ENCODE measurements around the gene PLCZ1.
"Not testable (repeated sequence)": the region's sequence is repeated elsewhere in the genome, so short reads cannot be mapped to it uniquely, and the experiment has no call there.

Gene PLCZ1

DNA sequence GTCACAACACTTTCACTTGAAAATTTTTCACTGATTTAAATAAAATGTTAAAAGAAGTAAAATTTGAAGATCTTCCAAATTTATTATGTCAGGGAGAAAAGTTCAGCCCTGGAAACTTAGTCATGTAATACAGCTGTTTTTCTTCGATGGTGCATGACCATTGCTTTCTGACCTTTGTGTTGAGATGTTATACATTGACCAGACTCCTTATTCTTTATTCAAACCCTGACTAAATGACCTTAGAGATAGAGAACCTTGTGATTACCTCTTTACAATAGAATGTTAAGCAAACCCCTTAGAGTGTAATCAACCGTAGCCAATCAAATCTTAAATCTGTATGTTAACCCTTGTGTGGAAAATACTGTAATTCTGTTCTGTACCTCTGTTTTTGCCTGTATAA, 34.5 kb downstream of the PLCZ1 start:
- DNase-seq, result no peak

GRCh38 chr12:18700271-18700670, 37.5 kb downstream of the PLCZ1 start:
- no peak for DNase-seq

- no peak for DNase-seq
Measured at GRCh38 chr12:18696971-18697602, 40.7 kb downstream of the PLCZ1 start.

- not testable (repeated sequence) for DNase-seq
Measured at GRCh38 chr12:18693986-18694385, 43.8 kb downstream of the PLCZ1 start.

GRCh38 chr12:18690653-18691052, 47.2 kb downstream of the PLCZ1 start:
- DNase-seq, result no peak

GRCh38 chr12:18689771-18690170, 48.0 kb downstream of the PLCZ1 start:
- DNase-seq, result no peak

GRCh38 chr12:18684430-18684829, 53.4 kb downstream of the PLCZ1 start:
- no peak for DNase-seq

DNA sequence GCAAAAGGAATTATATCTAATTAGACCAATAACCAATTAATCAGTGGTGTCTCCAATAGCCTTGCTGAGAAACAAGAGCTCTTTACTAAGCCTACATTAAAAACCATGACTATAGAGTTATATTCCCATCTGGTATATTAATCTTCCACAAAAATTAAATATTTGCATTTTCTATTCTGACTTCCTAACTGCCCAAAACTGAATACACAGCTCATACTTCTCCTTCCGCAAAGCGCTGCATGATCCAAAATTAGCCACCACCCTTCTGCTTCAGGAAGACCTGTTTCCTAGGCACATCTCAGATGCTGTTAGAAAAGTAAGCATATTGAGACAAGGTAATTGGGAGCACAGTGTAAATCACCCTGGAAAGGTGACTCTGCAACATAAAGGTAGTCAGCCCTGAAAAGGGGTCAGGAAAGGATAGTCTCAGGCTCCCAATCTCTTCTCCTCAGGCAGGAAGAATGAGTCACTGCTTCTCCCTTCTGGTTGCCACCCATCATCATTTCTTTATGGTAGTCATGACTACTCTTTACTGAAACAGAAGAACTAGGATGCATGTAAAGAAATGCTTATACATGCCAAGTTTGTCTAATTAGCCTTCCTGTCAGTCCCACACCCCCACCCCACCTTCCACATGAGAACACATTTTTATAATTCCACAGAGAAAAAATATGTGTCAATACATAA, 54.3 kb downstream of the PLCZ1 start:
- DNase-seq, result no peak

GRCh38 chr12:18681818-18682217, 56.0 kb downstream of the PLCZ1 start:
- no peak for DNase-seq

DNA sequence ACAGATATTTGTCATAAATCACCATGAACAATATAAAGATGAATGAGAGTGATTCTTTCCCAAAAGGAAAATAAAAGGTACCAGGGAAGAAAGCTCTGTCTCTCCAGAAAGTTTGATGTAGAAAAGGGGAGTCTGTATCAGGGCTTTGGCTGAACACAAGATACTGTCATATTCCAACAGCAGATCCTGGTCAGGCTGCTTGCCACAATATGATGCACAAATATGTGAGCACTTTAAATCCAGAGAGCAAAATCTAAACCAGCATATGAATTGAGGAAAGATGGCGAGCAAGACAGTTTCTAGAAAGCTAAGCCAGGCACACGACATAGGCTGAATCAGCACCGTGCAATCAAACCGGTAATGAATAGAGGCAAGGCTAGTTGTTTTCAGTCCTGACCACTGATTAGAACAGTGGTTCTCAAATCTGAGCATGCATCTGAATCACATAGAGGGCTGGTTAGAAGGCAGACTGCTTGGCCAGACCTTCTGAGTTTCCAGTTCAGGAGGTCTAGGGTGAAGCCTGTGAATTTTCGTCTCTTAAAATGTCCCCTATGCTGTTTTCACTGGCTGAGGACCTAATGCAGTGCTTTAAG, 60.7 kb downstream of the PLCZ1 start:
- DNase-seq, result no peak

GRCh38 chr12:18676141-18676540, 61.7 kb downstream of the PLCZ1 start:
- no peak for DNase-seq

- no peak for DNase-seq
Measured at GRCh38 chr12:18658829-18659228, 79.0 kb downstream of the PLCZ1 start.

DNA sequence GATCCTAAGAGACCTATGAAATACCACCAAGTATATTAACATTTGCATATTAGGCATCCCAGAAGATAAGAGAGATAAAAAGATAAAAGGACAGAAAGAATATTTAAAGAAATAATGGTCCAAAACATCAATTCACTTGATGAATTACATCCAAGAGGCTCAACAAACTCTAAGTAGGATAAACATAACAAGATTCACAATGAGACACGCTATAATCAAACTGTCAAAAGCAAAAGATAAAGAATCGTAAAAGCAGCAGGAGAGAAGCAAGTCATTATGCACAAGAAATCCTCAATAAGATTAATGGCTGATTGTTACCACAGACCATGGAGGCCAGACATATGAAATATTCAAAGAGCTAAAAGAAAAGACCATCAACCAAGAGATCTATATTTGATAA, 79.6 kb downstream of the PLCZ1 start:
- DNase-seq, result no peak

DNA sequence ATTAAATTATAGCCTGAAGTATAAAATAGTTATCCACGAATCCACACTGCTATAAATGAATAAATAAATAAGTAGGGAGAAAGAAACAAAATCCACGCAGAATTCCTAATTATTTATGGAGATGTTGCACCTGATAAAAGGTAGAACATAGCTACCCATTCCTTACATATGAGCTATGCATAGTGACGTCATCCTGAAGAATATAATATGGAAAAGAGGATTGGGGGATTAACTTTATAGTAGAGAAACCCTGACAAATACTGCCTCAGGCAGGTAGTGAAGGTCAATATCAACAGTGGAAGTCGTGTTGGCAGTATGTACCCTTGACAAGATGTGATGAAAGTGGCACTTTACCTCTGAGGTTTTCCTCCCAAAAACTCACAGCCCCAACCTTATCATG, 82.5 kb downstream of the PLCZ1 start:
- DNase-seq, result no peak

DNA sequence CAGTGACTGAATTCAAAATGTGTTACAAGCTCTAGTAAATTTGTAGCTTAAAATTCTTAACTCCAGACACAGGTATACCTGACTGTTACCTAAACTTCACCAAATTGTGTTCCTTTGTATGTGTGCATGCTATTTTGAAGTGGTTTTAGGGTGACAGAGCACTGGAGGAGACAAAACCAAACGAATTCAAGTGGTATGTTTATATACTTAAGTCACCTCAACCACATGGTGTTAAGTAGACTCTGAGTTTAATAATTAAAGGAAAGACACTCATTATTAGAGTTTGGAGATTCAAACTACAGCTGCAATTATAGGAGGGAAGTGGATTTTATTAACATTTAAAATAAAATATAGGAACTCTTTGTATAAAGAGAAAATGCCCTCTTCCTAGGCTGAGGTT, 84.3 kb downstream of the PLCZ1 start:
- DNase-seq, result no peak

DNA sequence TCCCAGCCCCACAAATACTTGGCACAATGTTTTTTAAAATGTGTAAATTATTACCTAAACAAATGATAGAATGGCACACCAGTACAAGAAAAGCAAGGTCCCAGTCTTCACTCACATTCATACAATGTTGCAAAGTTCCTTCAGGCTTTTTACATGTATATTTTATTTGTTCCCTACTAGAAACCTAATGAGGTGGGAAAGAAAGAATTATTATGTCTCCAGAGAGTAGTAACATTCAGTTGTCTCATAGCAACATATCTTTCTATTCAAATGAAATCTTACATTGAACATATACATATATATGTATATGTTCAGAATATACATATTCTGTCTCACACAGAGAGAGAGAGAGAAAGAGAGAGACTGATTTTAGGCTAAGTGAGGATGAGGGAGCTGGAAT, 85.2 kb downstream of the PLCZ1 start:
- no peak for DNase-seq

GRCh38 chr12:18651525-18651924, 86.3 kb downstream of the PLCZ1 start:
- no peak for DNase-seq

GRCh38 chr12:18646286-18646890, 91.4 kb downstream of the PLCZ1 start:
- no peak for DNase-seq

DNA sequence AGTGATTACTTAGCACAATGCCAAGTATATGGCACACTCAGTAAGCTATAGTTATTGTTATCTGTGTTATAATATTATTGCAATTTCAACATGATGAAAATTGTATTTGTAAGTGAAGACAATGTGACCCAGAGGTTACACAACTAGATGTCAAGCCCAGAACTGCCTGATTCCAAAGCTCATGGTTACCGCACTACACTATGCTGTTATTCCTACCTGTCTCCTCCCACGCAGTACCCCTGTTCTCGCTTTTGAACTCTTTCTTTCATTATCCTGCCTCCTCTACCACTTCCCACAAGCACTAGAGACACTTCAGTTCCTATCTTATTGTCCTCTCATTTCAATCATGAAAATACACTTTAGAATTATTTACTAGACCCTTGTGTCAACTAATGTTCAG, 93.2 kb downstream of the PLCZ1 start:
- DNase-seq, result no peak

- no peak for DNase-seq
Measured at GRCh38 chr12:18643681-18644080, 94.1 kb downstream of the PLCZ1 start.

DNA sequence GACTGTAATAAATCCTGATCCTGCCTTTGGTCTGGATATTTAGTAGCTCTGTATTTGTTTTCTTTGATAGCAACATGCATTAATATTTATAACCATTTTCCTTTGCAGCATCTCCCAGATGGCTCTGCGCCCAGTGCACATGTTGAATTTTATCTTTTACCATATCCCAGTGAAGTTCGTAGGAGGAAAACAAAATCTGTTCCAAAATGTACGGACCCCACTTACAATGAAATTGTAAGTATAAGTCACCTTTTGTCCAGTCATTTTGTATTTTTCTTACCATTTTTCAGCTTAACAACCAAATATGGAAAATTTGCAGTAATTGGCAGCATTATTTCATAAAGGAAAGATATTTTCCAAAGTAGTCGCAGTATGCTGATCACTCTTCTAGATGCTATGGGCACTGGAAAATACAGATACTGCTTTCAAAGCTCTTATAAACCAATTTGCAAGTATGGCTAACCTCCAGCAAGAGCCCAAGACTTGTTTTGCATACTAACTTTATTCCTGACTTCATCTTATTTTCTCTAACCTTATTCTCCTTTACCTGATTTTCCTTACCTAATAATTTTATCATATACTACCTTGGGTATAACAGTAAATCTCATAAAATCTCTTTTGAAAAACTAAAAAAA, 97.4 kb downstream of the PLCZ1 start:
- DNase-seq, result no peak

- no peak for DNase-seq
Measured at GRCh38 chr12:18634382-18634781, 103.4 kb downstream of the PLCZ1 start.

All from RPMI8226 (cell line).